ENCODE results near the gene BARX1.

The BARX1 gene

DNA sequence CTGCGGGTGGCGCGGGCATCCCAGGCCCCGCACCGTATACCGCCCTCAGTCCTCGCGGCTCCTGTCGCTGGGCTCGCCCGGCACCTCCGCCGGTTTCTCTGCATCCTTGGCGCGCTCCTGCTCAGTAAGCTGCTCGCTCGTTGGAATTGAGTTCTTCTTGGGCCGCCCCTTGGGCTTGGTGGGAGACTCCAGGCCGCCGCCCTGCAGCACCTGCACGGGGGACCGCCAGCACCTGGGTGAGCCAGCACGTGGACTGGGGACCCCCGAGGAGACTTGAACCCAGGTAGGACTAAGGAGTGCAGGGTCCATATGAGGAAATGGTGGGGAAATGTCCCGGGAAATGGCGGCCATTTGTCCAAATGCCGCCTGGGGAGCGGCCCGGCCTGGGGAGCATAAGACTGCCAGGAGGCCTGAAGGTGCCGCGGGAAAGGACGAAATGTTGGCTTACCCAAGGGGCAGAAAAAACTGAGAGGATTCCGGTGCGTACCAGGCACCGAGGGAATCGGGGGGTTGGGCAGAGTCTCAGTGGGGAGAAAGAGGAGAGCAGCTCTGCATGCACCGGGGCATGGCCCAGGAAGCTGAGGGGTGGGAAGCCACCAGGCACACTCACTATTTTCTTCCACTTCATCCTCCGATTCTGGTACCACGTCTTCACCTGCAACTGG, 2.9 kb downstream of the BARX1 start:
- H3K9me3 ChIP-seq (ENCODE audit: insufficient read depth, low read length): no peaks in the 10 kb centered on the region
- H3K27ac ChIP-seq (ENCODE audit: low read length): no peak overlapping the region
- H3K36me3 ChIP-seq (replicated peaks; ENCODE audit: low read depth, low read length): no peaks in the 10 kb centered on the region
- no peak overlapping the region for H3K4me3 ChIP-seq (ENCODE audit: low read length)
- TF ChIP-seq, protein P1, sequence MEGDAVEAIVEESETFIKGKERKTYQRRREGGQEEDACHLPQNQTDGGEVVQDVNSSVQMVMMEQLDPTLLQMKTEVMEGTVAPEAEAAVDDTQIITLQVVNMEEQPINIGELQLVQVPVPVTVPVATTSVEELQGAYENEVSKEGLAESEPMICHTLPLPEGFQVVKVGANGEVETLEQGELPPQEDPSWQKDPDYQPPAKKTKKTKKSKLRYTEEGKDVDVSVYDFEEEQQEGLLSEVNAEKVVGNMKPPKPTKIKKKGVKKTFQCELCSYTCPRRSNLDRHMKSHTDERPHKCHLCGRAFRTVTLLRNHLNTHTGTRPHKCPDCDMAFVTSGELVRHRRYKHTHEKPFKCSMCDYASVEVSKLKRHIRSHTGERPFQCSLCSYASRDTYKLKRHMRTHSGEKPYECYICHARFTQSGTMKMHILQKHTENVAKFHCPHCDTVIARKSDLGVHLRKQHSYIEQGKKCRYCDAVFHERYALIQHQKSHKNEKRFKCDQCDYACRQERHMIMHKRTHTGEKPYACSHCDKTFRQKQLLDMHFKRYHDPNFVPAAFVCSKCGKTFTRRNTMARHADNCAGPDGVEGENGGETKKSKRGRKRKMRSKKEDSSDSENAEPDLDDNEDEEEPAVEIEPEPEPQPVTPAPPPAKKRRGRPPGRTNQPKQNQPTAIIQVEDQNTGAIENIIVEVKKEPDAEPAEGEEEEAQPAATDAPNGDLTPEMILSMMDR (IDR thresholded peaks at IDR 0.05; ENCODE audit: low read depth, low read length): no peak
- TF ChIP-seq EZH2phosphoT487 (IDR thresholded peaks at IDR 0.05; ENCODE audit: low read depth): no peak
- H3K4me2 ChIP-seq (ENCODE audit: low read length): no peak overlapping the region
- no peaks in the 10 kb centered on the region for H3K79me2 ChIP-seq (ENCODE audit: low read length)
- no peak overlapping the region for H2AFZ ChIP-seq (ENCODE audit: low read depth, low read length)
- no peaks in the 10 kb centered on the region for H3K4me1 ChIP-seq (ENCODE audit: low read length)
- H3K27me3 ChIP-seq (ENCODE audit: low read depth, low read length): no peaks in the 10 kb centered on the region
- no peaks in the 10 kb centered on the region for H4K20me1 ChIP-seq (ENCODE audit: insufficient read depth, low read length)
- no peak overlapping the region for H3K9ac ChIP-seq (ENCODE audit: low read length)

DNA sequence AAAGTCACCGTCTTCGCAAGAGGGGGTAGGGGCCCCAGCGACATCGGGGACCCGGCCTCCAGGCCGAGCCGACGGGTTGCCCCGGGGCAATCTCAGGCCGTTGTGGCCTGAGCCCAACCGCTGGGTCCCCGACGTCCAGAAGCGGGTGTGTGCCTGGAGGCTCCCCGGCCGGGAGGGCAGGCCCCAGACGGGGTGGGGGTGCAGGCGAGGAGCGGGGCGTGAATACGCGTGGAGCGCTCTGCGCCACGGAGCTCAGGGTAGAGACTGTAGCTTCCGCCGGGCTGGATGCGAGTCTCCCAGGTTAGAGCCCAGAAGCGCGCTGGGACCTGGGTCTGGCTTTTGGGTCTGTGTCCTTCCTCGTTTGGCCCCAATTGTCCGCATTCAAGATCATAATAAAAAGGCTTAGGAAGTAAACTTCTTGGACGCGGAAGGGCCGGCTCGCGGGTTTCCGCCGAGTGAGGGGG, 3.5 kb downstream of the BARX1 start:
- Histone ChIP-seq H3K36me3 (replicated peaks; ENCODE audit: low read depth, low read length) (no peaks in the 10 kb centered on the region), H3K79me2 (ENCODE audit: low read length) (no peaks in the 10 kb centered on the region), H3K9me3 (ENCODE audit: insufficient read depth, low read length) (no peaks in the 10 kb centered on the region), H2AFZ (ENCODE audit: low read depth, low read length) (no peak overlapping the region), H3K4me3 (ENCODE audit: low read length) (no peak overlapping the region), H3K4me2 (ENCODE audit: low read length) (no peak overlapping the region), H3K9ac (ENCODE audit: low read length) (no peak overlapping the region), H3K4me1 (ENCODE audit: low read length) (no peaks in the 10 kb centered on the region), H3K27ac (ENCODE audit: low read length) (no peak overlapping the region), H4K20me1 (ENCODE audit: insufficient read depth, low read length) (no peaks in the 10 kb centered on the region), H3K27me3 (ENCODE audit: low read depth, low read length) (no peaks in the 10 kb centered on the region)
- TF ChIP-seq, protein P1 (IDR thresholded peaks at IDR 0.05; ENCODE audit: low read depth, low read length): no peak
- TF ChIP-seq EZH2phosphoT487 (IDR thresholded peaks at IDR 0.05; ENCODE audit: low read depth): no peak

DNA sequence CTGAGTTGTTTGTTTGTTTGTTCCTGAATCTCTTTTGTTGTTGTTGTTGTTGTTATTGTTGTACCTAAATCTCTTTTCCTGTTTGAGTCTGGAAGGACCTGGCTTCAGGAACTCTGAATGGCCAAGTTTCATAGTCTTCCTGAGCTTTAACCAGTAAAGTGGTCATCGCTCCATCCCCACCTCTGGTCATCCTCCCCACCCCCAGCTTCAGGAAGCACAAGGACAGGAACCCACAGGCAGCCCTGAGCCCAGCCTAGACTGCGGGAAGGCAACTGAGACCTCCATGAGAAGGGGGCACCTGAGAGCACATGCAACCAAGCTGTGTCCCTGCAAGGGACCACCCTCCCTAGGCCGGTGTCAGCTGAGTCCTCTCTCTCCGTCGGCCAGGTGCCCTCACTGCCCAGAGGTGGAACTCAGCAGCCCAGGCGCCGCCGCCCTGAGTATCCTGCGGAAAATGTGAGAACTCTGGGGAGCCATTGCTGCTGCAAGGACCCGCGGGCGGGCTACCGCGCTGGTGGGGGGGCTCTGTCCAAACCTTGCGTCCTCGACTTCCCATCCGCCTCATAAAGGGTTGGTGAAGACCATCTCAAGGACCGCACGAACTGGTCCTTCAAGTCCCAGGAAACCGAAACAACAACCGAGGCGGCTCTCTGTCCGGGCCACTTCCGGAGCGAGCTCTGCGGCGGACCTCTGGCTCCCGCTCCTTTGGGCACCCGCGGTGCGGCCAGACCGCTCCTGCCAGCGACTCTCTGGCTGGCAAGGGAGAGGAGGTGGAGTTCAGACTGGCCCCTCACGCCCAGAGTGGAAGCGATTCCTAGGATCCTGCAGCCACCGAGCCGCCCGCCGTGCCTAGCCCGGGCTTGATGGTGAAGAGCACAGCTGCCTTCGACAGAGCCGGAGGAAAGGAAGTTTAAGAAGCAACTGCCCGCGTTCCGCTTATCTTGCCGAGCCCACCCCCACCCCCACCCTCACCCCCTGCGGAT, 4.2 kb downstream of the BARX1 start:
- Histone ChIP-seq H4K20me1 (ENCODE audit: insufficient read depth, low read length) (no peaks in the 10 kb centered on the region), H3K4me2 (ENCODE audit: low read length) (no peak overlapping the region), H3K4me1 (ENCODE audit: low read length) (no peaks in the 10 kb centered on the region), H2AFZ (ENCODE audit: low read depth, low read length) (no peak overlapping the region), H3K9me3 (ENCODE audit: insufficient read depth, low read length) (no peaks in the 10 kb centered on the region), H3K27ac (ENCODE audit: low read length) (no peak overlapping the region), H3K36me3 (replicated peaks; ENCODE audit: low read depth, low read length) (no peaks in the 10 kb centered on the region), H3K79me2 (ENCODE audit: low read length) (no peaks in the 10 kb centered on the region), H3K27me3 (ENCODE audit: low read depth, low read length) (no peaks in the 10 kb centered on the region), H3K4me3 (ENCODE audit: low read length) (no peak overlapping the region), H3K9ac (ENCODE audit: low read length) (no peak overlapping the region)
- TF ChIP-seq, protein P1 (IDR thresholded peaks at IDR 0.05; ENCODE audit: low read depth, low read length): no peak
- no peak for TF ChIP-seq EZH2phosphoT487 (IDR thresholded peaks at IDR 0.05; ENCODE audit: low read depth)

Data from OCI-LY3 (cell line).